Parathyroid adenoma (tissue), 2 donors: ENCODE results near the gene PRR15L.

Experiments used
- H2AFZ ChIP-seq: fragments of 300-600 bp; sonication (generic); one replicate; pipeline ENCODE4 v1.7.0; 2017; ENCODE audit warnings: antibody characterized with exemption, mild to moderate bottlenecking
- H3K27ac ChIP-seq: fragments of 300-600 bp; sonication (generic); one replicate; pipeline ENCODE4 v1.7.0; 2017
- H3K27me3 ChIP-seq: fragments of 300-600 bp; sonication (generic); one replicate; pipeline ENCODE4 v1.7.0; 2017; ENCODE audit warnings: low read length; ENCODE audit not compliant: control insufficient read depth, insufficient read depth
- H3K36me3 ChIP-seq: fragments of 300-600 bp; sonication (generic); one replicate; pipeline ENCODE4 v1.7.0; 2017; ENCODE audit warnings: low read length; ENCODE audit not compliant: control insufficient read depth, insufficient read depth
- H3K4me1 ChIP-seq: fragments of 300-600 bp; sonication (generic); one replicate; pipeline ENCODE4 v1.7.0; 2017; ENCODE audit warnings: control low read depth
- H3K4me2 ChIP-seq: fragments of 300-600 bp; sonication (generic); one replicate; pipeline ENCODE4 v1.7.0; 2017; ENCODE audit warnings: low read length
- H3K4me3 ChIP-seq: fragments of 300-600 bp; sonication (generic); one replicate; pipeline ENCODE4 v1.7.0; 2017; ENCODE audit warnings: low read depth, low read length
- H3K79me2 ChIP-seq: fragments of 300-600 bp; sonication (generic); one replicate; pipeline ENCODE4 v1.7.0; 2017; ENCODE audit warnings: control low read depth
- H3K9ac ChIP-seq: fragments of 300-600 bp; sonication (generic); one replicate; pipeline ENCODE4 v1.7.0; 2017; ENCODE audit warnings: mild to moderate bottlenecking
- H3K9me3 ChIP-seq: fragments of 300-600 bp; sonication (generic); one replicate; pipeline ENCODE4 v1.7.0; 2017; ENCODE audit warnings: low read length; ENCODE audit not compliant: control insufficient read depth
- TF ChIP-seq, protein P1 (sequence below): fragments of 300-600 bp; sonication (generic); IDR thresholded peaks from one replicate; pipeline ENCODE4 v1.7.0; 2017; ENCODE audit warnings: antibody characterized with exemption, mild to moderate bottlenecking
- donor health status: primary hyperparathyroidism.

PRR15L gene

GRCh38 chr17:47934856-47935255 is 22.8 kb downstream of the PRR15L start:
- no peaks in the 10 kb centered on the region for H3K36me3 ChIP-seq
- no peak overlapping the region for H3K27ac ChIP-seq
- TF ChIP-seq, protein P1, sequence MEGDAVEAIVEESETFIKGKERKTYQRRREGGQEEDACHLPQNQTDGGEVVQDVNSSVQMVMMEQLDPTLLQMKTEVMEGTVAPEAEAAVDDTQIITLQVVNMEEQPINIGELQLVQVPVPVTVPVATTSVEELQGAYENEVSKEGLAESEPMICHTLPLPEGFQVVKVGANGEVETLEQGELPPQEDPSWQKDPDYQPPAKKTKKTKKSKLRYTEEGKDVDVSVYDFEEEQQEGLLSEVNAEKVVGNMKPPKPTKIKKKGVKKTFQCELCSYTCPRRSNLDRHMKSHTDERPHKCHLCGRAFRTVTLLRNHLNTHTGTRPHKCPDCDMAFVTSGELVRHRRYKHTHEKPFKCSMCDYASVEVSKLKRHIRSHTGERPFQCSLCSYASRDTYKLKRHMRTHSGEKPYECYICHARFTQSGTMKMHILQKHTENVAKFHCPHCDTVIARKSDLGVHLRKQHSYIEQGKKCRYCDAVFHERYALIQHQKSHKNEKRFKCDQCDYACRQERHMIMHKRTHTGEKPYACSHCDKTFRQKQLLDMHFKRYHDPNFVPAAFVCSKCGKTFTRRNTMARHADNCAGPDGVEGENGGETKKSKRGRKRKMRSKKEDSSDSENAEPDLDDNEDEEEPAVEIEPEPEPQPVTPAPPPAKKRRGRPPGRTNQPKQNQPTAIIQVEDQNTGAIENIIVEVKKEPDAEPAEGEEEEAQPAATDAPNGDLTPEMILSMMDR = no peak
- H3K9ac ChIP-seq = no peak overlapping the region
- no peaks in the 10 kb centered on the region for H3K27me3 ChIP-seq
- no peak overlapping the region for H3K4me3 ChIP-seq
- no peak overlapping the region for H2AFZ ChIP-seq
- no peaks in the 10 kb centered on the region for H3K4me1 ChIP-seq
- H3K9me3 ChIP-seq = no peaks in the 10 kb centered on the region
- no peaks in the 10 kb centered on the region for H3K79me2 ChIP-seq
- no peak overlapping the region for H3K4me2 ChIP-seq

GRCh38 chr17:47931848-47932247 is 25.8 kb downstream of the PRR15L start:
- H3K27ac ChIP-seq = no peak overlapping the region
- H3K36me3 ChIP-seq = no peaks in the 10 kb centered on the region
- no peak overlapping the region for H3K9ac ChIP-seq
- H3K27me3 ChIP-seq = no peaks in the 10 kb centered on the region
- no peak overlapping the region for H3K4me2 ChIP-seq
- no peak overlapping the region for H2AFZ ChIP-seq
- H3K9me3 ChIP-seq = no peaks in the 10 kb centered on the region
- no peaks in the 10 kb centered on the region for H3K4me1 ChIP-seq
- TF ChIP-seq, protein P1 = no peak
- no peaks in the 10 kb centered on the region for H3K79me2 ChIP-seq
- no peak overlapping the region for H3K4me3 ChIP-seq

DNA sequence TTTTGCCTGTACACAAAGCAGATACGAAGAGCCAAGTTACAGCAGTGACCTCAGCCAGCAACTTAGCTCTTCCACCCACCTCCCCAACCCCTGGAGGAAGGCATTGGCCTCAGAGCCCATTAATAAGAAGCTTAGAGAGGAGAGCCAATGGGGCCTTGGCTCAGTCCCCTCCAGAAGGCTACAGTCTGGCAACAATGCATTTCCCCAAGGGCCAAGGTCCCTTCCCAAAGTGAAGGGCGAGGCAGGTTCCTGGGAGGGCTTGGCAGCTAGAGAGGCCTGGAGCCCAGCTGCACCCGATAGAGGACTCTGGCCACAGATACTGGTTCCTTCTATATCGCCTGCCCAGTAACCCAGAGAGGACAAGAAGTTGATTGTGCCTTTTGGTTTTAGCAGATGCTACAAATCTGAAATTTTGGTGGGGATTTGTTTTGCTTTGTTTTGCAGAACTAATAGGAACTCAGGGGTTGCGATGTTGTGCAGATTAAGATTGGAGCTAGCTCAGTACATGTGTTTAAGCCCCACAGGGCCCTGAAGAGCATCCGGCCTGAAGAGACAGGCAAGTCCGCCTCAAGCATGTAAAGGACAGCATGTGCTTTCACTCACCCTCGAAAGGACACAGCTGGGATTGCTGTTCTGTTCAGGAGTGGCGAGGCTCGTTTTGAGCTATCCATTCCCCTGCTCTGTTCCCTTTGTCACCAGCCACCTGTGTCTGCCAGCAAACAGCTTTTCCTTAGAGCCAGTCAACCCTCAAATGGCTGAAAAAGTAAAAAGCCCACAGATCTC is 28.3 kb downstream of the PRR15L start:
- Histone ChIP-seq H3K27ac (no peak overlapping the region), H3K36me3 (no peaks in the 10 kb centered on the region)

GRCh38 chr17:47928415-47928814 is 29.3 kb downstream of the PRR15L start:
- TF ChIP-seq, protein P1 = no peak
- Histone ChIP-seq H3K4me2 (no peak overlapping the region), H3K36me3 (no peaks in the 10 kb centered on the region), H2AFZ (no peak overlapping the region), H3K27me3 (no peaks in the 10 kb centered on the region), H3K4me1 (no peaks in the 10 kb centered on the region), H3K9me3 (no peaks in the 10 kb centered on the region), H3K79me2 (peaks cover 4% of the 10 kb centered on the region), H3K9ac (no peak overlapping the region), H3K27ac (no peak overlapping the region), H3K4me3 (no peak overlapping the region)

More for the DNA sequence above, 28.3 kb downstream of the PRR15L start:
- Histone ChIP-seq H3K9me3 (no peaks in the 10 kb centered on the region), H2AFZ (no peak overlapping the region), H3K4me1 (no peaks in the 10 kb centered on the region), H3K79me2 (no peaks in the 10 kb centered on the region), H3K27me3 (no peaks in the 10 kb centered on the region), H3K4me2 (no peak overlapping the region), H3K9ac (no peak overlapping the region), H3K4me3 (no peak overlapping the region)
- TF ChIP-seq, protein P1 = no peak
